Panc1 (cell line): Measurements from ENCODE around the gene CHST13. TPM values are rescaled to one million over a fixed set of nuclear protein-coding genes. Genes with fewer than 3 reads are reported as not detected.

Source experiments
- ATAC-seq: fragments of 200-7000 bp; cut with Tn5 transposase; 2 replicates; pipeline ENCODE4 v1.9.1; 2020; ENCODE audit warnings: mild to moderate bottlenecking, moderate library complexity
- BruUV-seq: library from RNA; stranded (reverse); fragments of 400-500 nt; replicated peaks from 2 replicates; lab custom pipeline; 2021; lab: Mats Ljungman, UMichigan
- CTCF ChIA-PET: fragments of 300-600 bp; sonication (Branson Sonifier 250); formaldehyde crosslinking; loops from one replicate; lab custom pipeline; 2022; ENCODE audit warnings: antibody characterized with exemption; lab: Charles Lee
- POLR2A ChIA-PET: fragments of 300-600 bp; sonication (Branson Sonifier 250); formaldehyde crosslinking; loops from one replicate; lab custom pipeline; 2022; ENCODE audit warnings: antibody characterized with exemption; lab: Charles Lee
- DNase-seq: peaks from one replicate; pipeline ENCODE4 v3.0.0-alpha.2; 2010; ENCODE audit warnings: low read depth, low spot score
- H3K27ac ChIP-seq: 2 replicates; pipeline ENCODE4 v1.5.1; 2011; ENCODE audit warnings: mild to moderate bottlenecking, low read length, inconsistent platforms
- H3K27me3 ChIP-seq: fragments of 200-500 bp; sonication (Bioruptor generic); 2 replicates; pipeline ENCODE4 v1.6.0; 2014; ENCODE audit warnings: low read length, inconsistent platforms; ENCODE audit not compliant: control insufficient read depth, insufficient read depth
- H3K36me3 ChIP-seq: fragments of 200-500 bp; sonication (Bioruptor generic); 2 replicates; pipeline ENCODE4 v1.5.1; 2014; ENCODE audit warnings: inconsistent platforms, mild to moderate bottlenecking, low read length, moderate library complexity; ENCODE audit not compliant: control insufficient read depth, insufficient read depth
- H3K4me1 ChIP-seq: 2 replicates; pipeline ENCODE4 v1.5.1; 2011; ENCODE audit warnings: inconsistent platforms, mild to moderate bottlenecking, low read length, moderate library complexity; ENCODE audit not compliant: control insufficient read depth, insufficient read depth
- H3K4me3 ChIP-seq, 2 experiments: 2 replicates each; pipeline ENCODE4 v1.5.1; 2011 to 2012; ENCODE audit warnings: low read depth in 2 of 2, low read length in 2 of 2, mild to moderate bottlenecking in 2 of 2, inconsistent platforms in 1 of 2, moderate library complexity in 1 of 2
- H3K9me3 ChIP-seq: fragments of 200-500 bp; sonication (Bioruptor generic); 2 replicates; pipeline ENCODE4 v1.5.1; 2014; ENCODE audit warnings: low read depth, mild to moderate bottlenecking, inconsistent platforms, low read length, moderate library complexity; ENCODE audit not compliant: control insufficient read depth, insufficient read depth
- POLR2AphosphoS5 ChIP-seq: IDR thresholded peaks from 2 replicates; pipeline ENCODE4 v1.6.1; 2012; ENCODE audit warnings: mild to moderate bottlenecking, low read depth, low read length, moderate library complexity
- REST ChIP-seq, 2 experiments: IDR thresholded peaks; 2 replicates each; pipeline ENCODE4 v1.6.1; 2011 to 2012; ENCODE audit warnings: low read depth in 2 of 2, control low read depth in 1 of 2, low read length in 1 of 2, mild to moderate bottlenecking in 1 of 2, moderate library complexity in 1 of 2; ENCODE audit not compliant: insufficient read depth in 1 of 2
- SIN3A ChIP-seq: IDR thresholded peaks from 2 replicates; pipeline ENCODE4 v1.6.1; 2012; ENCODE audit warnings: low read depth, mild to moderate bottlenecking, low read length, moderate library complexity, borderline replicate concordance; ENCODE audit not compliant: insufficient read depth
- TCF7L2 ChIP-seq: IDR thresholded peaks from 2 replicates; pipeline ENCODE4 v1.6.1; 2011; ENCODE audit warnings: mild to moderate bottlenecking, low read depth, low read length, inconsistent platforms
- in situ Hi-C: cut with HindIII; loops from 2 replicates; pipeline ENCODE4 v1.10.0; 2016; ENCODE audit warnings: low sequenced_read_pairs, low pct_unique_long_range_greater_than_20kb
- intact Hi-C: fragments of 100-400 bp; cut with micrococcal nuclease; formaldehyde crosslinking; loops from one replicate; pipeline ENCODE4 v1.10.0; 2022; ENCODE audit not compliant: unreplicated experiment
- total RNA-seq: library from RNA; stranded (reverse); gene quantifications from one replicate; pipeline ENCODE4 v1.2.1, GENCODE V29; 2021; ENCODE audit not compliant: unreplicated experiment
- TF ChIP-seq, protein P1 (sequence below): fragments of 450-650 bp; IDR thresholded peaks from 2 replicates; pipeline ENCODE4 v1.5.1; 2017; ENCODE audit warnings: mild to moderate bottlenecking

Gene CHST13
- total RNA-seq, 1 experiment from 2014 or later: 0.64 TPM

GRCh38 chr3:126517291-126517951 lies 6.5 kb upstream of the CHST13 start, which contains the start of gene UROC1:
UROC1 (minus strand) TSS chr3:126517773; CDS start chr3:126517719, 54 bp downstream.
- Histone ChIP-seq H3K27ac (no peak within 1 kb of the TSS), H3K4me1 (no peaks in the 10 kb centered on the region), H3K27me3 (no peaks in the 10 kb centered on the region; the same call in 1 of the 2 replicates), H3K4me3 (no peak within 1 kb of the TSS), H3K9me3 (no peaks in the 10 kb centered on the region), H3K36me3 (no peaks in the 10 kb centered on the region)
- ChIA-PET POLR2A (no interaction called here), CTCF (no interaction called here)
- intact Hi-C loops: no loop called here
- TF ChIP-seq SIN3A (no peak), REST (IDR thresholded peaks at IDR 0.05; ENCODE audit: insufficient read depth in 1 of 2, low read depth in 2 of 2, low read length in 1 of 2) (no peak), POLR2AphosphoS5 (no peak), TCF7L2 (no peak)
- TF ChIP-seq, protein P1, sequence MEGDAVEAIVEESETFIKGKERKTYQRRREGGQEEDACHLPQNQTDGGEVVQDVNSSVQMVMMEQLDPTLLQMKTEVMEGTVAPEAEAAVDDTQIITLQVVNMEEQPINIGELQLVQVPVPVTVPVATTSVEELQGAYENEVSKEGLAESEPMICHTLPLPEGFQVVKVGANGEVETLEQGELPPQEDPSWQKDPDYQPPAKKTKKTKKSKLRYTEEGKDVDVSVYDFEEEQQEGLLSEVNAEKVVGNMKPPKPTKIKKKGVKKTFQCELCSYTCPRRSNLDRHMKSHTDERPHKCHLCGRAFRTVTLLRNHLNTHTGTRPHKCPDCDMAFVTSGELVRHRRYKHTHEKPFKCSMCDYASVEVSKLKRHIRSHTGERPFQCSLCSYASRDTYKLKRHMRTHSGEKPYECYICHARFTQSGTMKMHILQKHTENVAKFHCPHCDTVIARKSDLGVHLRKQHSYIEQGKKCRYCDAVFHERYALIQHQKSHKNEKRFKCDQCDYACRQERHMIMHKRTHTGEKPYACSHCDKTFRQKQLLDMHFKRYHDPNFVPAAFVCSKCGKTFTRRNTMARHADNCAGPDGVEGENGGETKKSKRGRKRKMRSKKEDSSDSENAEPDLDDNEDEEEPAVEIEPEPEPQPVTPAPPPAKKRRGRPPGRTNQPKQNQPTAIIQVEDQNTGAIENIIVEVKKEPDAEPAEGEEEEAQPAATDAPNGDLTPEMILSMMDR: no peak
- in situ Hi-C loops: no loop called here
- ATAC-seq: no peak
- DNase-seq: no peak
- no TSS peak for BruUV-seq

GRCh38 chr3:126517986-126518778 lies 5.8 kb upstream of the CHST13 start:
- Histone ChIP-seq H3K4me3 (no peak overlapping the region), H3K9me3 (no peaks in the 10 kb centered on the region), H3K36me3 (no peaks in the 10 kb centered on the region), H3K4me1 (no peaks in the 10 kb centered on the region), H3K27ac (no peak overlapping the region), H3K27me3 (peaks cover 6% of the 10 kb centered on the region)
- in situ Hi-C loops: no loop called here
- DNase-seq (no peak), ATAC-seq (no peak)
- ChIA-PET POLR2A (no interaction called here), CTCF (no interaction called here)
- no peak for TF ChIP-seq TCF7L2
- TF ChIP-seq, protein P1: no peak
- no peak for TF ChIP-seq REST (IDR thresholded peaks at IDR 0.05; ENCODE audit: insufficient read depth in 1 of 2, low read depth in 2 of 2, low read length in 1 of 2)
- intact Hi-C loops: no loop called here
- no TSS peak for BruUV-seq
